Loucy (cell line): Measurements from ENCODE around the gene CDADC1.

ENCODE experiments used
- H2AFZ ChIP-seq: fragments of 200-600 bp; sonication (generic); 2 replicates; pipeline ENCODE4 v1.6.0; 2016; ENCODE audit warnings: antibody characterized with exemption, mild to moderate bottlenecking, low read length, moderate library complexity
- H3F3A ChIP-seq: fragments of 200-600 bp; 2 replicates; pipeline ENCODE4 v1.6.0; 2016; ENCODE audit warnings: antibody characterized with exemption, low read depth, mild to moderate bottlenecking
- H3K27me3 ChIP-seq: fragments of 200-600 bp; sonication (generic); 2 replicates; pipeline ENCODE4 v1.6.1; 2014; ENCODE audit warnings: low read length, mild to moderate bottlenecking; ENCODE audit not compliant: insufficient read depth, poor library complexity, severe bottlenecking
- H3K36me3 ChIP-seq: fragments of 200-600 bp; sonication (generic); 2 replicates; pipeline ENCODE4 v1.6.1; 2016; ENCODE audit warnings: low read length; ENCODE audit not compliant: insufficient read depth
- H3K4me1 ChIP-seq: fragments of 200-600 bp; sonication (generic); 2 replicates; pipeline ENCODE4 v1.5.1; 2014; ENCODE audit warnings: low read length, mild to moderate bottlenecking; ENCODE audit not compliant: insufficient read depth, poor library complexity, severe bottlenecking
- H3K4me2 ChIP-seq: fragments of 200-600 bp; sonication (generic); 2 replicates; pipeline ENCODE4 v1.6.0; 2014; ENCODE audit warnings: antibody characterized with exemption, low read length, low read depth, mild to moderate bottlenecking; ENCODE audit not compliant: poor library complexity, severe bottlenecking
- H3K4me3 ChIP-seq: fragments of 200-600 bp; sonication (generic); 2 replicates; pipeline ENCODE4 v1.5.1; 2014; ENCODE audit warnings: low read length, mild to moderate bottlenecking, mixed read lengths; ENCODE audit not compliant: poor library complexity, severe bottlenecking
- H3K79me2 ChIP-seq: fragments of 200-600 bp; sonication (generic); 2 replicates; pipeline ENCODE4 v1.6.1; 2014; ENCODE audit warnings: low read length; ENCODE audit not compliant: insufficient read depth
- H3K9ac ChIP-seq: fragments of 200-600 bp; sonication (generic); 2 replicates; pipeline ENCODE4 v1.6.0; 2014; ENCODE audit warnings: mild to moderate bottlenecking, low read depth, low read length, moderate library complexity; ENCODE audit not compliant: poor library complexity, severe bottlenecking
- H3K9me2 ChIP-seq: fragments of 200-600 bp; sonication (generic); replicated peaks from 2 replicates; pipeline ENCODE4 v1.6.1; 2016; ENCODE audit warnings: low read depth, low read length, mixed read lengths
- H3K9me3 ChIP-seq: fragments of 200-600 bp; sonication (generic); 2 replicates; pipeline ENCODE4 v1.6.1; 2014; ENCODE audit warnings: mild to moderate bottlenecking, antibody characterized with exemption, low read length, low read depth; ENCODE audit not compliant: insufficient read depth
- H4K20me1 ChIP-seq: fragments of 200-600 bp; sonication (generic); 2 replicates; pipeline ENCODE4 v1.6.0; 2014; ENCODE audit warnings: antibody characterized with exemption, low read length, mild to moderate bottlenecking; ENCODE audit not compliant: insufficient read depth, poor library complexity, severe bottlenecking
- EZH2phosphoT487 ChIP-seq: fragments of 200-600 bp; IDR thresholded peaks from 2 replicates; pipeline ENCODE4 v1.6.1; 2018; ENCODE audit warnings: antibody characterized with exemption, mild to moderate bottlenecking, moderate library complexity, borderline replicate concordance
- TF ChIP-seq, protein P1 (sequence below): fragments of 200-600 bp; sonication (generic); conservative IDR thresholded peaks from 2 replicates; pipeline ENCODE4 v1.5.1; 2014; ENCODE audit warnings: mild to moderate bottlenecking, antibody characterized with exemption, low read length

CDADC1 gene

GRCh38 chr13:49279112-49279511, 31.4 kb downstream of the CDADC1 start:
- TF ChIP-seq, protein P1, sequence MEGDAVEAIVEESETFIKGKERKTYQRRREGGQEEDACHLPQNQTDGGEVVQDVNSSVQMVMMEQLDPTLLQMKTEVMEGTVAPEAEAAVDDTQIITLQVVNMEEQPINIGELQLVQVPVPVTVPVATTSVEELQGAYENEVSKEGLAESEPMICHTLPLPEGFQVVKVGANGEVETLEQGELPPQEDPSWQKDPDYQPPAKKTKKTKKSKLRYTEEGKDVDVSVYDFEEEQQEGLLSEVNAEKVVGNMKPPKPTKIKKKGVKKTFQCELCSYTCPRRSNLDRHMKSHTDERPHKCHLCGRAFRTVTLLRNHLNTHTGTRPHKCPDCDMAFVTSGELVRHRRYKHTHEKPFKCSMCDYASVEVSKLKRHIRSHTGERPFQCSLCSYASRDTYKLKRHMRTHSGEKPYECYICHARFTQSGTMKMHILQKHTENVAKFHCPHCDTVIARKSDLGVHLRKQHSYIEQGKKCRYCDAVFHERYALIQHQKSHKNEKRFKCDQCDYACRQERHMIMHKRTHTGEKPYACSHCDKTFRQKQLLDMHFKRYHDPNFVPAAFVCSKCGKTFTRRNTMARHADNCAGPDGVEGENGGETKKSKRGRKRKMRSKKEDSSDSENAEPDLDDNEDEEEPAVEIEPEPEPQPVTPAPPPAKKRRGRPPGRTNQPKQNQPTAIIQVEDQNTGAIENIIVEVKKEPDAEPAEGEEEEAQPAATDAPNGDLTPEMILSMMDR = no peak
- Histone ChIP-seq H3K9ac (no peak overlapping the region), H4K20me1 (no peaks in the 10 kb centered on the region), H3K4me2 (no peak overlapping the region), H3K9me2 (no peaks in the 10 kb centered on the region), H2AFZ (no peak overlapping the region), H3K4me1 (no peaks in the 10 kb centered on the region), H3K9me3 (no peaks in the 10 kb centered on the region), H3K4me3 (no peak overlapping the region), H3K36me3 (no peaks in the 10 kb centered on the region), H3K79me2 (no peaks in the 10 kb centered on the region), H3F3A (no peaks in the 10 kb centered on the region), H3K27me3 (no peaks in the 10 kb centered on the region)

GRCh38 chr13:49279885-49280284, 32.2 kb downstream of the CDADC1 start:
- Histone ChIP-seq H3K4me3 (no peak overlapping the region), H3K9me3 (no peaks in the 10 kb centered on the region), H3K4me1 (no peaks in the 10 kb centered on the region), H3K4me2 (no peak overlapping the region), H2AFZ (no peak overlapping the region), H3K79me2 (no peaks in the 10 kb centered on the region), H3K9ac (no peak overlapping the region), H3K9me2 (no peaks in the 10 kb centered on the region), H3F3A (no peaks in the 10 kb centered on the region), H3K36me3 (no peaks in the 10 kb centered on the region), H3K27me3 (no peaks in the 10 kb centered on the region), H4K20me1 (no peaks in the 10 kb centered on the region)
- TF ChIP-seq, protein P1 = no peak
- no peak for TF ChIP-seq EZH2phosphoT487

- H3K9me3 ChIP-seq = no peaks in the 10 kb centered on the region
- no peaks in the 10 kb centered on the region for H4K20me1 ChIP-seq
- H3K4me1 ChIP-seq = no peaks in the 10 kb centered on the region
- H3K79me2 ChIP-seq = no peaks in the 10 kb centered on the region
- no peak overlapping the region for H2AFZ ChIP-seq
- H3K9ac ChIP-seq = no peak overlapping the region
- no peak for TF ChIP-seq EZH2phosphoT487
- TF ChIP-seq, protein P1 = no peak
- no peak overlapping the region for H3K4me3 ChIP-seq
- H3K27me3 ChIP-seq = no peaks in the 10 kb centered on the region
- H3F3A ChIP-seq = no peaks in the 10 kb centered on the region
- H3K9me2 ChIP-seq = no peaks in the 10 kb centered on the region
- peaks cover 2% of the 10 kb centered on the region; the same call in 1 of the 2 replicates for H3K36me3 ChIP-seq
- H3K4me2 ChIP-seq = no peak overlapping the region
Measured at GRCh38 chr13:49287995-49288394, 40.3 kb downstream of the CDADC1 start.
